ENCODE data around the gene OSBPL5.
A peak's percentile ranks its signal among the peaks of the same experiment; 100 is the strongest.

The OSBPL5 gene

DNA sequence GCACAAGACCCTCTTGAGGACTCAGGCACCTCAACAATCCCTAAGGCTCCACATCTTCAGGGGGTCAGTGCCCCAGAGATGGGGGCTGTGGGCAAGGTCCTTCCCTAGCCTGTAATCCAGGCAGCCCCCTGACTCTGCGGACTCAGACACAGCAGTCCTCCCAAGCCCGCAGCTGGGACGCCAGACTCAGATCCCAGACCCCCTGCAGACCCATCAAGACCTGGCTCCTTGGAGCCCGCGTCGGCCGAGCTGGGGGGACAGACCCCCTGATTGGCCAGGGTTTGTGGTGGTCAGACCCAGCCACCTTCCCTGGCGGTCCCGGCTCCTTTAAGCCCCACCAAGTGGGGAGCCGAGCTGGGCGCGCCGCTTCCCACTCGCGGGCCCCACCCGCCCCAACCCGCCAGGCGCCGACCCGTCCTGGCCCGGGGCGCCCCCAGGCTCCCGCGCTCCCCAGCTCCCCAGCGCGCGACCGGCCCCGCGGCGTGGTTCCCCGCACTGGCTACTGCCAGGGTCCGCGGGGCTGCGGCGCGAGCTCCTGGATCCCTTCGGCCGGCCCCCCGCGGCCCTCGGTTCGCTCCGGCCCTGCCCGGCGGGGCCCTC lies 458 bp downstream of the OSBPL5 start:
- H3K4me3 ChIP-seq (ENCODE audit: low read depth, low read length), result peak overlapping the region; percentile 93
- TF ChIP-seq, protein P1, sequence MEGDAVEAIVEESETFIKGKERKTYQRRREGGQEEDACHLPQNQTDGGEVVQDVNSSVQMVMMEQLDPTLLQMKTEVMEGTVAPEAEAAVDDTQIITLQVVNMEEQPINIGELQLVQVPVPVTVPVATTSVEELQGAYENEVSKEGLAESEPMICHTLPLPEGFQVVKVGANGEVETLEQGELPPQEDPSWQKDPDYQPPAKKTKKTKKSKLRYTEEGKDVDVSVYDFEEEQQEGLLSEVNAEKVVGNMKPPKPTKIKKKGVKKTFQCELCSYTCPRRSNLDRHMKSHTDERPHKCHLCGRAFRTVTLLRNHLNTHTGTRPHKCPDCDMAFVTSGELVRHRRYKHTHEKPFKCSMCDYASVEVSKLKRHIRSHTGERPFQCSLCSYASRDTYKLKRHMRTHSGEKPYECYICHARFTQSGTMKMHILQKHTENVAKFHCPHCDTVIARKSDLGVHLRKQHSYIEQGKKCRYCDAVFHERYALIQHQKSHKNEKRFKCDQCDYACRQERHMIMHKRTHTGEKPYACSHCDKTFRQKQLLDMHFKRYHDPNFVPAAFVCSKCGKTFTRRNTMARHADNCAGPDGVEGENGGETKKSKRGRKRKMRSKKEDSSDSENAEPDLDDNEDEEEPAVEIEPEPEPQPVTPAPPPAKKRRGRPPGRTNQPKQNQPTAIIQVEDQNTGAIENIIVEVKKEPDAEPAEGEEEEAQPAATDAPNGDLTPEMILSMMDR (IDR thresholded peaks at IDR 0.05; ENCODE audit: low read depth, low read length), result no peak

DNA sequence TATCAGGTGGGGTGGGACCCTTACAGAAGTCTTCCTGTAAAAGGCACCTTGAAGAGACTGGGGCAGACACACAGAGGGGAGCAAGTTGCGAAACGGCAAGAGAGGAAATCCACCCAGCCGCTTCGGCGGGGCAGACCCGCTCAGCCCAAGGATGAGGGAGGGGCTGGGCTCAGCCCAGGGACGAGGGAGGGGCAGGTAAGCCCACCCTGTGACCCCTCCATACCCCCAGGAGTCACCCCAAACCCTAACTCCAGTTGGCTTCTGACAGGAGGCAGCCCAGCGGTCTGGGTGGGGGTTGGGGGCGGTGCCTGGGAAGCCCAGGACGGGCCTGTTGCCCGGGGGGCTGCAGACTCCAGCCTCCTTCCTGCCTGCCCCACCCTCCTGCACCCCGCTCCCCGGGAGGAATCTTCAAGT lies 965 bp downstream of the OSBPL5 start:
- TF ChIP-seq, protein P1 (IDR thresholded peaks at IDR 0.05; ENCODE audit: low read depth, low read length), result no peak
- peak overlapping the region; percentile 93 for H3K4me3 ChIP-seq (ENCODE audit: low read depth, low read length)

DNA sequence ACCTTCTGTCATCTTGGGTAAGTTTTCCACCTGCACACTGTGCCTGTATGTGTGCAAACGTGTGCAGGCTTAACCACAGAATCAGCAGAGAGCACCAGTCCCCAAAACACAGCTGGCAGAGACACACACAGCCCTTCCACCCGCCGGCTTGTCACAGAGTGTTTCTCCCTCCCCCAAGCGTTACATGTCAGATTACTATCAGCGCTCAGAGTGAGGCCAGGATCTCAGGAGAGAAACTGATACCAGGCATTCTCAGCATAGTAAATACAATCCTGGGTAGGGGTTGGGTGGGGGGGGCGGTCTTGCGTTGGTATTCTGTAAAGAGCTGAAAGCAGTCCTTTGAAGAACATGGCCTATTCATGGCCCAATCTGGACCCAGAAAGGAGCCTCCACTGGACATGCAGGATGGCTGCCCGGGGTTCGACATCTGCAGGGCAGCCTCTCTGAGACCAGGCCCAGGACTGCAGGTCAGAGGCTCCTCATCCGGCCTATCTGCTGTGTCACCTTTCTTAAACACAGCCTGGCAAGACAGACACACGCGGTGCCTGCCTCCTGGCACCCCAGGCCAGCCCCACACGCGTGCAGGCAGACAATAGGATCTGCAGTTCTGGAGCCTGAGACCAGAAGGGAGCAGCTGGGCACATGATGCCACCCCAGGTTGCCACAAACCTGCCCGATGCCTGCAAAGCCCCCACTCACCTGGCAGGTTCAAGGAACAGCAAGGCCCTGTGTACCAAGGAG lies 1.7 kb downstream of the OSBPL5 start:
- peak overlapping the region; percentile 93 for H3K4me3 ChIP-seq (ENCODE audit: low read depth, low read length)
- TF ChIP-seq, protein P1 (IDR thresholded peaks at IDR 0.05; ENCODE audit: low read depth, low read length), result no peak

DNA sequence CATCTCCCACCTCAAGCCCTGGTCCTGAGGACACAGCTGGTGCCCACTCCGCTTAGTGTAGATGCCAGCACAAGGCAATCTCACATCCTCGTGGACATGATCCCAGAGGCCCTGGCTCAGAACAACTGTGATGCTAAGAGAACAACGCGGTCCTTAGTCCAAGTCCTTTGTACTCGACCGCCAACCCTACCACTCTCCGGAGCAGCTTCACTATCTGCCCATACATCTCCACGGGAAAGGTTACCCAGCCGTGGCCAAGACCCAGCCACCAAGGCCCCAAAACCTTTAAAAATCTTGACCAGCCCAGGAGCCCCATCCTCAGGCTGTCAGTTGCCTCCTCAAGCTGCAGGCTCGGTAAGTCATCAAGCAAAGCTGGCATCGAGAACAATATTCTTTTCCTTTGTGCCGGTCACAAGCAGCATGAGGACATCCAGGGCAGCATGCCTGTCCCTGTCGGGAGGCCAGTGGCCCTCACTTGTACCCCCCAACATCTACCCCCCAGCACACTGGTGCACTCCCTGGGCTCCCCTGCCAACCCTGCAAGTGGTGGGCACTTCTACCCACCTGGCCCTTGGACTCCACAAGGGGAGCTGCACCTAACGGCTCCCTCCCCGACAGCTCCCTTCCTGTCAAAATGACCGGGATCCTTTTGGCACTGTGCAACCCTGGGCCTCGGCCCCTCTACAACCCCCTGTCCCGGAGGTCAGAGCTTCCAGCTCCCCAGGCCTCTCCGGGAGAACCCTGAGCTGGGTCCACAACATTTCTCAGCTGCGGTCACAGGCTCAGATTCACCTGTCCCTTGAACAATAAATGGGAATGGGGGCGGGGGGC lies 2.5 kb downstream of the OSBPL5 start:
- no peak overlapping the region for H3K4me3 ChIP-seq (ENCODE audit: low read depth, low read length)
- TF ChIP-seq, protein P1 (IDR thresholded peaks at IDR 0.05; ENCODE audit: low read depth, low read length), result no peak

DNA sequence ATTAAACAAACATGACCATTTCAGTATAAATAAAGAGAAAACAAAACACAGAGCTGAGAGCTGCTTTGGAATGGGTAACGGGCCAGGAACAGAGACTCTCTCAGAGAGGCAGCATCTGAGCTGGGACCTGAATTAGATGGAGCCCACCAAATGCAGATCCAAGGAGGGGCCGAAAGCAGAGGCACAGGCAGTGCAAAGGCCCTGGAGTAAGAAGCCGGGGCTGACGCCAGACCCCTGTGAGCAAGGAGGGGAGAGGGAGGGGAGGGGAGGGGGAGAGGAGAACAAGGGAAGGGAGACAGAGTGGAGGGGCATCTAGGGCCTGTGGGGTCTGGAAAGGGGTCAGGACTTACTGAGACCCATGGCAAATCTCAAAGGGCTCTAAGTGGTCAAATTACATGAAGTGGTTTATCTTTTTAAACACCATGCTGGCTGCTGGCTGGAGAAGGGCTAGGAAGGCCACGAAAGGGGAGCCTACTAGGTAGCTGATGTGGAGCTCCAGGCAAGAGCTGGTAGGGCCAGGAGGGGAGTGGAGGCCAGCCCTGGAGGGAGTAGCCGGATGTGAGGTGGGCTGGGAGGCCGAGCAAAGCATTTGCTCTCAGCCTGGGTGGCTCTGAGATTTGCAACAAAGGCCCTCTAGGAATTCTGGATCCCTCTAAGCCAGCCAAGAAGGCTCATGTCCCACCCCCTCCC lies 3.2 kb downstream of the OSBPL5 start:
- TF ChIP-seq, protein P1 (IDR thresholded peaks at IDR 0.05; ENCODE audit: low read depth, low read length), result no peak
- no peak overlapping the region for H3K4me3 ChIP-seq (ENCODE audit: low read depth, low read length)

DNA sequence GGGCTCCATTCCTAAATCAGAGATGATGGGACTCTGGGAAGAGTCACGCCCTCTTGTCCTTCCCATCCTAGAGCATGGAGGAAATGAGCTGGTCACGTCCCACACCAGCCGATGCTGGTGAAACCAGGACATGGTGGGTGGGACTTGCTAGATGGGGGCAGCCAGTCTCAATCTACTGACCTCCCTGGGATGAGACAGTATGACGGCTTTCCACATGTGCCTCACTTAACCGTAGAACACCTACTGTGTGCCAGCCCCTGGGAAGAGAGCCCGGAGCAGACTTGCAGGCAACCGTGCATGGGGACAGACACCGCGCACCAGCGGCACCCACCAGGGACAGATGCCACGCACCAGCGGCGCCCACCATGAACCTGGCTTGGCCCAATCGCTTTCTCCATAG lies 3.8 kb downstream of the OSBPL5 start:
- TF ChIP-seq, protein P1 (IDR thresholded peaks at IDR 0.05; ENCODE audit: low read depth, low read length), result no peak
- H3K4me3 ChIP-seq (ENCODE audit: low read depth, low read length), result no peak overlapping the region; the same call in 1 of the 2 replicates
